Psoas muscle (tissue), 8 donors: ENCODE data around the gene SHROOM1. TPM values are rescaled to one million over a fixed set of nuclear protein-coding genes. Genes with fewer than 3 reads are reported as not detected.

ENCODE experiments used
- ATAC-seq, 4 donors: fragments of 200-7000 bp; cut with Tn5 transposase; one replicate each; pipeline ENCODE4 v1.9.1; 2020; ENCODE audit warnings: moderate library complexity in 3 of 4, mild to moderate bottlenecking in 2 of 4
- DNase-seq, 2 donors: peaks; one replicate each; pipeline ENCODE4 v3.0.0-alpha.2; 2020
- H3K27ac ChIP-seq: fragments of 200-600 bp; one replicate; pipeline ENCODE4 v1.8.0; 2022
- H3K27me3 ChIP-seq, 3 donors: fragments of 200-600 bp in 1 of 3; one replicate each; pipeline versions ENCODE4 v1.6.1 to v1.8.0; 2013 to 2022; ENCODE audit warnings: low read length in 2 of 3, mild to moderate bottlenecking in 2 of 3, moderate library complexity in 1 of 3; ENCODE audit not compliant: insufficient read depth in 3 of 3
- H3K36me3 ChIP-seq, 2 donors: fragments of 200-600 bp in 1 of 2; one replicate each; pipeline versions ENCODE4 v1.6.1 to v1.8.0; 2013 to 2022; ENCODE audit warnings: low read depth in 1 of 2, mild to moderate bottlenecking in 1 of 2, moderate library complexity in 1 of 2; ENCODE audit not compliant: insufficient read depth in 1 of 2
- H3K4me1 ChIP-seq: fragments of 200-600 bp; one replicate; pipeline ENCODE4 v1.8.0; 2022
- H3K4me3 ChIP-seq: fragments of 200-600 bp; one replicate; pipeline ENCODE4 v1.8.0; 2022; ENCODE audit warnings: mild to moderate bottlenecking
- H3K9me3 ChIP-seq: fragments of 200-600 bp; one replicate; pipeline ENCODE4 v1.8.0; 2022
- WGBS, 3 donors: extraction: QIAGEN DNeasy Blood & Tissue Kit; methylation state at CpG; one replicate each; pipeline versions ENCODE4 v1.1.6 to v1.1.7; 2013; 5-methylcytosine and 5-hydroxymethylcytosine counted together
- intact Hi-C, 2 donors: fragments of 100-400 bp; cut with DNase I; formaldehyde crosslinking; loops; one replicate each; pipeline versions ENCODE4 v1.11.0 to v1.14.2; 2022
- polyA plus RNA-seq, 3 donors: library from polyadenylated mRNA; stranded (reverse); fragments of 200-250 nt; gene quantifications; one replicate each; pipeline ENCODE4 v1.2.3, GENCODE V29; 2013
- total RNA-seq, 4 donors: library from RNA; stranded (reverse); fragmentation: NEBNext Ultra II Directional in 2 of 4; extraction: Animal tissue kit (Norgen Biotek cat#: 25700) in 2 of 4; gene quantifications; one replicate each; pipeline versions ENCODE4 v1.2.1 to v1.2.4, GENCODE V29; 2021 to 2023
- TF ChIP-seq, protein P1 (sequence below): fragments of 200-600 bp; IDR thresholded peaks from one replicate; pipeline ENCODE4 v1.8.0; 2022; ENCODE audit warnings: antibody characterized with exemption
- donor health status: healthy with polysubstance abuse.
- donor health status: DM: no; HTN: no; CAD: no; lungs with moderate emphysema.
- donor health status: Bipolar disorder and iron deficiency.
- donor health status: healthy.
- donor health status: DM: yes; HTN: yes; CAD: no.
- donor health status: DM: no; HTN: no; CAD: no.
- donor health status: DM: no; HTN: no; CAD: no.
- donor health status: DM: yes; HTN: yes; CAD: no.

Gene SHROOM1
- total and polyA plus RNA-seq, 7 donors, result 0.66 to 2.3 (median 1.5) TPM

- Histone ChIP-seq H3K4me3 (no peak overlapping the region), H3K36me3 (no peaks in the 10 kb centered on the region), H3K27me3 (no peaks in the 10 kb centered on the region), H3K4me1 (no peaks in the 10 kb centered on the region), H3K27ac (no peak overlapping the region), H3K9me3 (no peaks in the 10 kb centered on the region)
- DNase-seq (no peak), ATAC-seq (no peak)
- 38 to 49% (median 42%) methylated on average over 3 of the region's 3 CpGs for WGBS, 3 donors
- intact Hi-C loops, result no loop called here
- TF ChIP-seq, protein P1, sequence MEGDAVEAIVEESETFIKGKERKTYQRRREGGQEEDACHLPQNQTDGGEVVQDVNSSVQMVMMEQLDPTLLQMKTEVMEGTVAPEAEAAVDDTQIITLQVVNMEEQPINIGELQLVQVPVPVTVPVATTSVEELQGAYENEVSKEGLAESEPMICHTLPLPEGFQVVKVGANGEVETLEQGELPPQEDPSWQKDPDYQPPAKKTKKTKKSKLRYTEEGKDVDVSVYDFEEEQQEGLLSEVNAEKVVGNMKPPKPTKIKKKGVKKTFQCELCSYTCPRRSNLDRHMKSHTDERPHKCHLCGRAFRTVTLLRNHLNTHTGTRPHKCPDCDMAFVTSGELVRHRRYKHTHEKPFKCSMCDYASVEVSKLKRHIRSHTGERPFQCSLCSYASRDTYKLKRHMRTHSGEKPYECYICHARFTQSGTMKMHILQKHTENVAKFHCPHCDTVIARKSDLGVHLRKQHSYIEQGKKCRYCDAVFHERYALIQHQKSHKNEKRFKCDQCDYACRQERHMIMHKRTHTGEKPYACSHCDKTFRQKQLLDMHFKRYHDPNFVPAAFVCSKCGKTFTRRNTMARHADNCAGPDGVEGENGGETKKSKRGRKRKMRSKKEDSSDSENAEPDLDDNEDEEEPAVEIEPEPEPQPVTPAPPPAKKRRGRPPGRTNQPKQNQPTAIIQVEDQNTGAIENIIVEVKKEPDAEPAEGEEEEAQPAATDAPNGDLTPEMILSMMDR, result no peak
Observed at GRCh38 chr5:132854301-132854700, 23.9 kb upstream of the SHROOM1 start.

GRCh38 chr5:132853790-132854189 is 23.3 kb upstream of the SHROOM1 start:
- no peaks in the 10 kb centered on the region for H3K9me3 ChIP-seq
- WGBS, 3 donors, result 42 to 84% (median 64%) methylated on average over 1 of the region's 1 CpG
- H3K27me3 ChIP-seq, result no peaks in the 10 kb centered on the region
- intact Hi-C loops, result no loop called here
- H3K27ac ChIP-seq, result no peak overlapping the region
- H3K4me3 ChIP-seq, result no peak overlapping the region
- no peaks in the 10 kb centered on the region for H3K4me1 ChIP-seq
- TF ChIP-seq, protein P1, result no peak
- ATAC-seq, result no peak
- no peaks in the 10 kb centered on the region for H3K36me3 ChIP-seq
- no peak for DNase-seq

GRCh38 chr5:132853323-132853722 is 22.9 kb upstream of the SHROOM1 start:
- intact Hi-C loops, result no loop called here
- H3K36me3 ChIP-seq, result no peaks in the 10 kb centered on the region
- TF ChIP-seq, protein P1, result no peak
- H3K27ac ChIP-seq, result no peak overlapping the region
- H3K4me1 ChIP-seq, result no peaks in the 10 kb centered on the region
- H3K4me3 ChIP-seq, result no peak overlapping the region
- WGBS, 3 donors, result 91 to 95% (median 93%) methylated on average over 3 of the region's 3 CpGs
- no peaks in the 10 kb centered on the region for H3K27me3 ChIP-seq
- H3K9me3 ChIP-seq, result no peaks in the 10 kb centered on the region
- DNase-seq, result no peak
- ATAC-seq, result no peak

DNA sequence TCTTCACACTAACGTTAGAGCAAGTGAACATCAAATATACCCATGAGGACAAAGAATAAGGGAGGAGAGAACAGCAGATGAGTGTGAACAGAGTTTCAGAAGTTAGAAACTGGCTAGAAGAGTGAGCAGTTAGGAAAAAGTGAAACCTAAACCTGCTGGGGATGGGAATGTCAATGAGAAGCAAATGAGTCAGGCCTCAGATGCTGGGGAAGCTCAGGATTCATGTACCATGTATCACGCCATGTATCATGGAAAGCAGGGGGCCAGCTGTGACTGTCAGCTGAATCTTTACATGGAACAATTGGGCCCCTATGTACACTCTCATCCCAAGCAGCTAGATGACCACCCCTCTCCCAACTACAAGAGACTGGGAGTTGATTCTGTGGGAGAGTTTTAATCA is 19.6 kb upstream of the SHROOM1 start:
- DNase-seq (no peak), ATAC-seq (no peak)
- TF ChIP-seq, protein P1, result no peak
- H3K27me3 ChIP-seq, result no peaks in the 10 kb centered on the region
- H3K27ac ChIP-seq, result no peak overlapping the region
- H3K9me3 ChIP-seq, result no peaks in the 10 kb centered on the region
- no peak overlapping the region for H3K4me3 ChIP-seq
- no peaks in the 10 kb centered on the region for H3K4me1 ChIP-seq
- 73 to 79% (median 74%) methylated on average over 2 of the region's 2 CpGs for WGBS, 3 donors
- no peaks in the 10 kb centered on the region for H3K36me3 ChIP-seq
- intact Hi-C loops, result no loop called here

- WGBS, 3 donors, result 67 to 70% (median 67%) methylated on average over 1 of the region's 1 CpG
- no peak for DNase-seq
- intact Hi-C loops, result no loop called here
- no peaks in the 10 kb centered on the region for H3K36me3 ChIP-seq
- no peaks in the 10 kb centered on the region for H3K4me1 ChIP-seq
- H3K27ac ChIP-seq, result no peak overlapping the region
- no peak overlapping the region for H3K4me3 ChIP-seq
- no peaks in the 10 kb centered on the region for H3K27me3 ChIP-seq
- TF ChIP-seq, protein P1, result no peak
- ATAC-seq, result no peak
- no peaks in the 10 kb centered on the region for H3K9me3 ChIP-seq
Observed at GRCh38 chr5:132849347-132849746, 18.9 kb upstream of the SHROOM1 start.
